Ectodermal cell (in vitro differentiated cells): ENCODE measurements around the gene OSGIN1.

Experiments used
- H3K27ac ChIP-seq: 2 replicates; pipeline ENCODE4 v1.7.0; 2013; ENCODE audit warnings: mild to moderate bottlenecking, low read depth, low read length; ENCODE audit not compliant: insufficient read depth, poor library complexity, severe bottlenecking
- H3K27me3 ChIP-seq: 2 replicates; pipeline ENCODE4 v1.7.0; 2013; ENCODE audit warnings: mild to moderate bottlenecking, low read length; ENCODE audit not compliant: insufficient read depth, control insufficient read depth, poor library complexity, severe bottlenecking
- H3K36me3 ChIP-seq: one replicate; pipeline ENCODE4 v1.7.0; 2013; ENCODE audit warnings: low read length; ENCODE audit not compliant: control insufficient read depth, insufficient read depth
- H3K4me1 ChIP-seq: one replicate; pipeline ENCODE4 v1.7.0; 2013; ENCODE audit warnings: low read length; ENCODE audit not compliant: control insufficient read depth, insufficient read depth
- H3K4me3 ChIP-seq: 2 replicates; pipeline ENCODE4 v1.7.0; 2013; ENCODE audit warnings: low read depth, low read length, control low read depth; ENCODE audit not compliant: insufficient read depth
- H3K9me3 ChIP-seq: 2 replicates; pipeline ENCODE4 v1.7.0; 2013; ENCODE audit warnings: mild to moderate bottlenecking, low read length, moderate library complexity; ENCODE audit not compliant: control insufficient read depth
- WGBS, 2 experiments: methylation state at CpG; one replicate each; pipeline ENCODE4 v1.1.7; 2013; ENCODE audit warnings: missing lambda C conversion rate in 2 of 2; 5-methylcytosine and 5-hydroxymethylcytosine counted together

Gene OSGIN1

DNA sequence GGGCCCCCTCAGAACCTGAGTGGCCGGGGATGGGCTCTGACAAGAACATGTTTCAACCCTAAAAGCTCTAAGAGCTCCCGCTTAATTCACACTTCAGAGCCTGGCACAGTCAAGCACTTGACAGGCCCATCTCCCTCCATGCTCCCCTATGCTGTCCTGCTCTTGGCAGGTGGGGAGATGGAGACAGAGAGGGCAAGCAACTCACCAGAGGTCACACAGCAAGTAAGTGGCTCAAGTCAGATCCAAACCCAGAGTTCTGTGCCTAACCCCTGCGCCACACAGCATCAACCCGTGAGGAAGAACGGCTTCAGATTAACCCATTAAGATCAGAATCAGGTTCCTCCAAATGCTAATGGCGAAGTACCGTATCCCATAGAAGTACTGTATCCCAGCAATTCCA is 51.4 kb downstream of the OSGIN1 start:
- no peaks in the 10 kb centered on the region for H3K36me3 ChIP-seq
- no peak overlapping the region for H3K27ac ChIP-seq
- no peaks in the 10 kb centered on the region for H3K9me3 ChIP-seq
- no peaks in the 10 kb centered on the region for H3K4me1 ChIP-seq
- H3K27me3 ChIP-seq, result no peaks in the 10 kb centered on the region
- no peak overlapping the region for H3K4me3 ChIP-seq
- WGBS, 2 experiments, result 88 to 92% methylated on average over 7 of the region's 7 CpGs

DNA sequence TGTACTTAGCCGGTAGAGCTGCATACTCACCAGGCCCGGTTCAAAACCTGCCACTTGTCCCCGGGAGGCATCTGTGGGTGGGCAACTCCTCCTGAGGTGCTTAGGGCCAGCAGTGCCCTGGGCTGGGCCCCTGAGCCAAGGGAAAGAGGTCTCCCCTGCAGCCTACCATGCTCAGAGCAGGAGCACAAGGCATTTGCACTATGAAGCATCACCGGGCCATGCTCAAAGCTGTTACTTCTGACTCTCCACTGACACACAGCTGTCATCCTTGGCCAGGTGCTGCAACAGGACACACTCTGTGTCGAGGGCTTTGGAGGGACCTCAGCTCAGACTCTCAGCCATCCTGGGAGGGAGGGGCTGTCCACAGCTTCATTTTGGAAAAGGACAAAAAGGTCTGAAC is 52.4 kb downstream of the OSGIN1 start:
- 86 to 88% methylated on average over 5 of the region's 5 CpGs for WGBS, 2 experiments
- Histone ChIP-seq H3K27me3 (no peaks in the 10 kb centered on the region), H3K4me1 (no peaks in the 10 kb centered on the region), H3K4me3 (no peak overlapping the region), H3K36me3 (no peaks in the 10 kb centered on the region), H3K27ac (no peak overlapping the region), H3K9me3 (no peaks in the 10 kb centered on the region)

- Histone ChIP-seq H3K36me3 (no peaks in the 10 kb centered on the region), H3K4me3 (no peak overlapping the region), H3K27me3 (no peaks in the 10 kb centered on the region), H3K9me3 (no peaks in the 10 kb centered on the region), H3K27ac (no peak overlapping the region), H3K4me1 (no peaks in the 10 kb centered on the region)
- WGBS, 2 experiments, result 89 to 91% methylated on average over 4 of the region's 4 CpGs
These were observed 54.5 kb downstream of the OSGIN1 start for GRCh38 chr16:84007520-84007919.

DNA sequence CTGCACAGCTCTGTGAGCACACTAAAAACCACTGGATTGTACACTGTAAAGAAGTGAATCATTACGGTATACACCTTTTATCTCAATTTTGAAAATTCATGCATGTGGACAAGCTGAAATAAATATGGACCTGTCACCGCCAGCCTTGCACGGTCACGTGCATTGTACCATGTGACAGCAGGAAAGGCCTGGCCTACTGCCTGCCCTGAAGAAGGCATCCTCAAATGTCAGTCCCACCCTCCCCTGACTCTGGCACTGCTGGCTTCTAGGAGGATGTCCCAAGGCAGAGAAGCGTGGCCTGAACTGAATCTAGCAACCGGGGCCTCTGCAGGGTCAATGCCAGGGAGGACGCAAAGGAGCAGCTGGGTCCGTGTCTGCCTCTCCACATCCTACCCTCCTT is 54.9 kb downstream of the OSGIN1 start:
- Histone ChIP-seq H3K36me3 (no peaks in the 10 kb centered on the region), H3K9me3 (no peaks in the 10 kb centered on the region), H3K4me1 (no peaks in the 10 kb centered on the region), H3K27me3 (no peaks in the 10 kb centered on the region), H3K27ac (no peak overlapping the region), H3K4me3 (no peak overlapping the region)
- WGBS, 2 experiments, result 86 to 94% methylated on average over 6 to 7 of the region's 8 CpGs

DNA sequence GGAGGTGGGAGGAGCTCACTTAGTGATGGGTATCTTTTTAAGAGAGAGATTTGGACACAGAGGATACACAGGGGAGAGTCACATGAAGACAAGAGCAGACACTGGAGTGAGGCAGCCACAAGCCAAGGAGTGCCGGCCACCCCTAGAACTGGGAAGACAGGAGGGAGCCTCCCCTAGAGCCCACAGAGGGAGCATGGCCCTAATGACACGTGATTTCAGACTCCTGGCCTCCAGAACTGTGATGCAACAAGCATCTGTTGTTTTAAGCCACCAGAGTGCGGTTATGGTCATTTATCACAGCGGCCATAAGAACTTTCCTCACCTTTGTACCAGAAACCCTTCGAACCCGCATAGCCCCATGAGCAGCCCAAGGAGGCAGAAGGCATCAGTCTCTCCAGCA is 56.2 kb downstream of the OSGIN1 start:
- Histone ChIP-seq H3K4me3 (no peak overlapping the region), H3K4me1 (no peaks in the 10 kb centered on the region), H3K27me3 (no peaks in the 10 kb centered on the region), H3K27ac (no peak overlapping the region), H3K9me3 (no peaks in the 10 kb centered on the region), H3K36me3 (no peaks in the 10 kb centered on the region)
- WGBS, 2 experiments, result 94% methylated on average over 6 of the region's 6 CpGs

GRCh38 chr16:84013787-84014569 is 60.9 kb downstream of the OSGIN1 start:
- H3K4me1 ChIP-seq, result peaks cover 4% of the 10 kb centered on the region
- no peak overlapping the region for H3K4me3 ChIP-seq
- no peaks in the 10 kb centered on the region for H3K36me3 ChIP-seq
- 19 to 21% methylated on average over 14 of the region's 14 CpGs for WGBS, 2 experiments
- H3K9me3 ChIP-seq, result no peaks in the 10 kb centered on the region
- no peak overlapping the region for H3K27ac ChIP-seq
- H3K27me3 ChIP-seq, result no peaks in the 10 kb centered on the region

GRCh38 chr16:84014570-84015327 is 61.7 kb downstream of the OSGIN1 start:
- WGBS, 2 experiments, result 83 to 86% methylated on average over 14 of the region's 14 CpGs
- Histone ChIP-seq H3K4me3 (no peak overlapping the region), H3K4me1 (peaks cover 4% of the 10 kb centered on the region), H3K9me3 (no peaks in the 10 kb centered on the region), H3K27ac (no peak overlapping the region), H3K27me3 (no peaks in the 10 kb centered on the region), H3K36me3 (no peaks in the 10 kb centered on the region)

- no peaks in the 10 kb centered on the region for H3K9me3 ChIP-seq
- H3K4me1 ChIP-seq, result peaks cover 4% of the 10 kb centered on the region
- no peaks in the 10 kb centered on the region for H3K36me3 ChIP-seq
- H3K27ac ChIP-seq, result no peak overlapping the region
- no peaks in the 10 kb centered on the region for H3K27me3 ChIP-seq
- WGBS, 2 experiments, result 92% methylated on average over 12 of the region's 12 CpGs
- no peak overlapping the region for H3K4me3 ChIP-seq
These were observed 62.4 kb downstream of the OSGIN1 start for GRCh38 chr16:84015399-84015798.
